Tibial nerve (tissue), 4 donors: ENCODE results near the gene SLC7A5. TPM values are rescaled to one million over a fixed set of nuclear protein-coding genes. Genes with fewer than 3 reads are reported as not detected.

Experiments used
- DNase-seq, 2 donors: peaks; one replicate each; pipeline ENCODE4 v3.0.0-alpha.2; 2019; ENCODE audit warnings: low spot score in 2 of 2
- H3K27ac ChIP-seq, 4 donors: fragments of 200-600 bp; sonication (generic) in 3 of 4; one replicate each; pipeline ENCODE4 v1.5.1; 2017 to 2019; ENCODE audit warnings: mild to moderate bottlenecking in 1 of 4
- H3K27me3 ChIP-seq, 2 donors: fragments of 200-600 bp; sonication (generic) in 1 of 2; one replicate each; pipeline versions ENCODE4 v1.5.1 to v1.6.0; 2017 to 2019
- H3K36me3 ChIP-seq, 3 donors: fragments of 200-600 bp; sonication (generic); one replicate each; pipeline ENCODE4 v1.5.1; 2018 to 2019
- H3K4me1 ChIP-seq, 4 donors: fragments of 200-600 bp; sonication (generic) in 3 of 4; one replicate each; pipeline ENCODE4 v1.5.1; 2017 to 2019
- H3K4me3 ChIP-seq, 4 donors: fragments of 200-600 bp; sonication (generic) in 3 of 4; one replicate each; pipeline ENCODE4 v1.5.1; 2017 to 2019; ENCODE audit warnings: mild to moderate bottlenecking in 1 of 4, moderate library complexity in 1 of 4
- H3K9me3 ChIP-seq, 4 donors: fragments of 200-600 bp; sonication (generic) in 3 of 4; one replicate each; pipeline ENCODE4 v1.5.1; 2017 to 2019
- CTCF ChIP-seq, 5 experiments: fragments of 200-600 bp in 3 of 5; fragments of 450-650 bp in 2 of 5; sonication (generic) in 3 of 5; IDR thresholded peaks; one replicate each; pipeline ENCODE4 v1.5.1; 2016 to 2019; ENCODE audit warnings: antibody characterized with exemption in 5 of 5, mild to moderate bottlenecking in 3 of 5, moderate library complexity in 2 of 5
- EP300 ChIP-seq, 2 donors: sonication (generic); formaldehyde crosslinking; IDR thresholded peaks; one replicate each; pipeline ENCODE4 v1.6.1; 2017; ENCODE audit warnings: antibody characterized with exemption in 2 of 2, mild to moderate bottlenecking in 1 of 2
- POLR2A ChIP-seq, 2 donors: fragments of 450-650 bp; IDR thresholded peaks; one replicate each; pipeline ENCODE4 v1.6.1; 2017; ENCODE audit warnings: antibody characterized with exemption in 2 of 2, mild to moderate bottlenecking in 2 of 2, moderate library complexity in 2 of 2
- WGBS, 2 donors: methylation state at CpG; one replicate each; pipeline ENCODE4 v1.1.5; 2018; 5-methylcytosine and 5-hydroxymethylcytosine counted together
- total RNA-seq, 4 donors: library from RNA; depleted of rRNA; stranded (reverse); fragments of >200 nt; gene quantifications; one replicate each; pipeline ENCODE4 v1.1.0, GENCODE V29; 2016

SLC7A5 gene
- total RNA-seq, 4 donors from 2014 or later: 5.5 to 6.6 (median 6.0) TPM

- Histone ChIP-seq H3K27ac (no peak overlapping the region), H3K36me3 (no peaks in the 10 kb centered on the region), H3K4me3 (no peak overlapping the region), H3K27me3 (peaks cover 0 to 25% of the 10 kb centered on the region in 2 donors), H3K4me1 (peaks cover 0 to 13% (median 4%) of the 10 kb centered on the region in 4 donors), H3K9me3 (peaks cover 0 to 6% (median 0%) of the 10 kb centered on the region in 4 donors)
- DNase-seq: no peak
- 87% methylated on average over 6 of the region's 6 CpGs for WGBS, 2 donors
- no peak for TF ChIP-seq CTCF (IDR thresholded peaks at IDR 0.05)
- TF ChIP-seq EP300 (IDR thresholded peaks at IDR 0.05): no peak
- TF ChIP-seq POLR2A (IDR thresholded peaks at IDR 0.05): no peak
These were observed 61.2 kb downstream of the SLC7A5 start for GRCh38 chr16:87808108-87808507.

- peaks cover 0 to 25% of the 10 kb centered on the region in 2 donors for H3K27me3 ChIP-seq
- no peak for DNase-seq
- H3K36me3 ChIP-seq: no peaks in the 10 kb centered on the region
- no peak for TF ChIP-seq EP300 (IDR thresholded peaks at IDR 0.05)
- no peak for TF ChIP-seq POLR2A (IDR thresholded peaks at IDR 0.05)
- TF ChIP-seq CTCF (IDR thresholded peaks at IDR 0.05): no peak
- WGBS, 2 donors: 19 to 24% methylated on average over 20 to 25 of the region's 25 CpGs
- H3K9me3 ChIP-seq: peaks cover 0 to 10% (median 0%) of the 10 kb centered on the region in 4 donors
- H3K27ac ChIP-seq: peak overlapping the region in 1 of 4 donors; percentile 45
- H3K4me3 ChIP-seq: peak overlapping the region in 2 of 4 donors; percentile 23 to 32
- H3K4me1 ChIP-seq: peaks cover 0 to 13% (median 4%) of the 10 kb centered on the region in 4 donors
These were observed 62.4 kb downstream of the SLC7A5 start for GRCh38 chr16:87806641-87807546.

- no peak for DNase-seq
- TF ChIP-seq POLR2A (IDR thresholded peaks at IDR 0.05) (no peak), CTCF (IDR thresholded peaks at IDR 0.05) (no peak), EP300 (IDR thresholded peaks at IDR 0.05) (no peak)
- 48 to 57% methylated on average over 16 of the region's 16 CpGs for WGBS, 2 donors
- H3K27ac ChIP-seq: peak overlapping the region in 1 of 4 donors; percentile 45
- H3K4me1 ChIP-seq: peaks cover 0 to 13% (median 4%) of the 10 kb centered on the region in 4 donors
- peaks cover 0 to 10% (median 0%) of the 10 kb centered on the region in 4 donors for H3K9me3 ChIP-seq
- peak overlapping the region in 2 of 4 donors; percentile 23 to 32 for H3K4me3 ChIP-seq
- H3K27me3 ChIP-seq: peaks cover 0 to 25% of the 10 kb centered on the region in 2 donors
- H3K36me3 ChIP-seq: no peaks in the 10 kb centered on the region
These were observed 63.1 kb downstream of the SLC7A5 start for GRCh38 chr16:87806261-87806640.

- Histone ChIP-seq H3K36me3 (no peaks in the 10 kb centered on the region), H3K9me3 (peaks cover 0 to 19% (median 0%) of the 10 kb centered on the region in 4 donors), H3K4me1 (peaks cover 0 to 13% (median 4%) of the 10 kb centered on the region in 4 donors), H3K27ac (no peak overlapping the region), H3K27me3 (peaks cover 0 to 25% of the 10 kb centered on the region in 2 donors), H3K4me3 (no peak overlapping the region)
- TF ChIP-seq EP300 (IDR thresholded peaks at IDR 0.05) (no peak), CTCF (IDR thresholded peaks at IDR 0.05) (no peak)
- 76 to 86% methylated on average over 5 of the region's 5 CpGs for WGBS, 2 donors
- DNase-seq: no peak
These were observed 65.9 kb downstream of the SLC7A5 start for GRCh38 chr16:87803385-87803784.

GRCh38 chr16:87802670-87803069 lies 66.6 kb downstream of the SLC7A5 start:
- peaks cover 0 to 13% (median 4%) of the 10 kb centered on the region in 4 donors for H3K4me1 ChIP-seq
- H3K27ac ChIP-seq: no peak overlapping the region
- peaks cover 0 to 19% (median 0%) of the 10 kb centered on the region in 4 donors for H3K9me3 ChIP-seq
- no peak overlapping the region for H3K4me3 ChIP-seq
- WGBS, 2 donors: 82 to 84% methylated on average over 8 of the region's 8 CpGs
- TF ChIP-seq EP300 (IDR thresholded peaks at IDR 0.05) (no peak), CTCF (IDR thresholded peaks at IDR 0.05) (no peak), POLR2A (IDR thresholded peaks at IDR 0.05) (no peak)
- no peaks in the 10 kb centered on the region for H3K36me3 ChIP-seq
- no peak for DNase-seq
- peaks cover 0 to 25% of the 10 kb centered on the region in 2 donors for H3K27me3 ChIP-seq
